GM06990 (cell line): ENCODE data around the gene ABCA7.
A peak's percentile ranks its signal among the peaks of the same experiment; 100 is the strongest.

Experiments
- DNase-seq: peaks from one replicate; pipeline ENCODE4 v3.0.0-alpha.2; 2011; ENCODE audit not compliant: insufficient read length; ENCODE audit errors: extremely low read depth
- H3K27me3 ChIP-seq: replicated peaks from 2 replicates; pipeline ENCODE4 v1.6.0; 2011; ENCODE audit warnings: low read length; ENCODE audit not compliant: control insufficient read depth, insufficient read depth
- H3K36me3 ChIP-seq: 2 replicates; pipeline ENCODE4 v1.5.1; 2011; ENCODE audit warnings: low read length; ENCODE audit not compliant: control insufficient read depth, insufficient read depth
- H3K4me3 ChIP-seq: replicated peaks from 2 replicates; pipeline ENCODE4 v1.5.1; 2011; ENCODE audit warnings: low read depth, mild to moderate bottlenecking, control low read depth, low read length
- TF ChIP-seq, protein P1 (sequence below): IDR thresholded peaks from 2 replicates; pipeline ENCODE4 v1.5.1; 2011; ENCODE audit warnings: low read length, control low read depth, mild to moderate bottlenecking, inconsistent platforms; ENCODE audit not compliant: insufficient read depth, poor library complexity, severe bottlenecking

The ABCA7 gene

DNA sequence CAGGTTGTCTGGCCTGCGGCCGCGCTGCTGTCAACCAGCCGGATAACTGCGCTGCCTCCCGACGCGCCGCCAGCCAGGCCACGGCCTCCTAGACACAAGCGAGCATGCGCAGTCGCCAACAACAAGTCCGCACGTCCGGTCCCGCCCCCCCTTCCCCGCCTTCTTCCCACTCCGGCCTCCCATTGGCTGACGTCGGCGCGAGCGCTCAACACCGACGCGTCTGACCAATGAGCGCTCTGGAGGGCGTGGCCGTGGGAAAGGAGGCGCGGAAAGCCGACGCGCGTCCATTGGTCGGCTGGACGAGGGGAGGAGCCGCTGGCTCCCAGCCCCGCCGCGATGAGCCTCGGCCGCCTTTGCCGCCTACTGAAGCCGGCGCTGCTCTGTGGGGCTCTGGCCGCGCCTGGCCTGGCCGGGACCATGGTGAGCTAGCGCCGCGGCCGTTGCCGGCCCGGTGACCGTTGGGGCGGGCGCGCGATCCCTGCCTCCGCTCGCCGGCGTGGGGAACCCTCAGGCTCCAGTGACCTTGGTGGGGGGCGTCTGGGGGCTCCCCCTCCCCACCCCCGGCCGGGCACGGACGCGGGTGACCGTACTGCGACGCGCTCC is 63.9 kb downstream of the ABCA7 start, which contains the start of gene GPX4:
GPX4 (plus strand) TSS at position 287 of the 603 bp plus-strand sequence; CDS start at position 337, 50 bp downstream.
- TF ChIP-seq, protein P1, sequence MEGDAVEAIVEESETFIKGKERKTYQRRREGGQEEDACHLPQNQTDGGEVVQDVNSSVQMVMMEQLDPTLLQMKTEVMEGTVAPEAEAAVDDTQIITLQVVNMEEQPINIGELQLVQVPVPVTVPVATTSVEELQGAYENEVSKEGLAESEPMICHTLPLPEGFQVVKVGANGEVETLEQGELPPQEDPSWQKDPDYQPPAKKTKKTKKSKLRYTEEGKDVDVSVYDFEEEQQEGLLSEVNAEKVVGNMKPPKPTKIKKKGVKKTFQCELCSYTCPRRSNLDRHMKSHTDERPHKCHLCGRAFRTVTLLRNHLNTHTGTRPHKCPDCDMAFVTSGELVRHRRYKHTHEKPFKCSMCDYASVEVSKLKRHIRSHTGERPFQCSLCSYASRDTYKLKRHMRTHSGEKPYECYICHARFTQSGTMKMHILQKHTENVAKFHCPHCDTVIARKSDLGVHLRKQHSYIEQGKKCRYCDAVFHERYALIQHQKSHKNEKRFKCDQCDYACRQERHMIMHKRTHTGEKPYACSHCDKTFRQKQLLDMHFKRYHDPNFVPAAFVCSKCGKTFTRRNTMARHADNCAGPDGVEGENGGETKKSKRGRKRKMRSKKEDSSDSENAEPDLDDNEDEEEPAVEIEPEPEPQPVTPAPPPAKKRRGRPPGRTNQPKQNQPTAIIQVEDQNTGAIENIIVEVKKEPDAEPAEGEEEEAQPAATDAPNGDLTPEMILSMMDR, result no peak
- H3K36me3 ChIP-seq, result peaks cover 16% of the 10 kb centered on the region
- H3K4me3 ChIP-seq, result peak within 1 kb of the TSS; percentile 79
- peak; percentile 100 for DNase-seq
- H3K27me3 ChIP-seq, result no peaks in the 10 kb centered on the region

DNA sequence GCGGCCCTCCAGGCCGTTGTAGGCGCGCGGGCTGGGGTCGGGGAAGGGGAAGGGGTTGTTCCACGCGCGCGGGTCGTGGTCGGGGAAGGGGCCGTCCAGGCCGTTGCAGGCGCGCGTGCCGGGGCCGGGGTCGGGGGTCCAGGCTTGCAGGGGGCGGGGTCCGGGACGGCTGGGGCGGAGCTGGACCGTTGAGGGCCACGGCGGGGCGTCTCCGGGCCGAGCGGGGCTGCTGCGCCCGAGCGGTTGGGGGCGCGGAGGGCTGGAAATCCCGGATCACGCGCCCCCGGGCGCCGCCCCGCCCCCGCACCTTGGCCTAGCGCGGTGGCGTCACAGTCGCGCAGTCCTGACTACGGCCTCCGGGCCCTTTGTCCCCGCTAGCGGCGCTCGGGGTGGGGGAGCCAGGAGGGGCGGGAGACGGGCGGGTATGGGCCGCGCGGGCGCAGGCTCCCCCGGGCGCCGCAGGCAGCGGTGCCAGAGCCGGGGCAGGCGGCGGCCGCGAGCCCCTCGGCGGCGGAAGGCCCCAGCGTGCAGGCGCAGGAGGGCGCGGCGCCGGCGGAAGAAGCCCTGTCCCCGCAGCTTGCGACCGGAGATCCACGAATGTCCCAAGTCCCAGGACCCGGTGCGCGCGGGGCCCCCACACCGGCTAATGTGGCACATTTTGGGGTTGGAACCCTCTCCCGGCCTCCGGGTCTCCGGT is 64.6 kb downstream of the ABCA7 start:
- Histone ChIP-seq H3K27me3 (no peaks in the 10 kb centered on the region), H3K36me3 (peaks cover 16% of the 10 kb centered on the region), H3K4me3 (peak overlapping the region; percentile 79)
- TF ChIP-seq, protein P1, result no peak
- DNase-seq, result peak; percentile 86

DNA sequence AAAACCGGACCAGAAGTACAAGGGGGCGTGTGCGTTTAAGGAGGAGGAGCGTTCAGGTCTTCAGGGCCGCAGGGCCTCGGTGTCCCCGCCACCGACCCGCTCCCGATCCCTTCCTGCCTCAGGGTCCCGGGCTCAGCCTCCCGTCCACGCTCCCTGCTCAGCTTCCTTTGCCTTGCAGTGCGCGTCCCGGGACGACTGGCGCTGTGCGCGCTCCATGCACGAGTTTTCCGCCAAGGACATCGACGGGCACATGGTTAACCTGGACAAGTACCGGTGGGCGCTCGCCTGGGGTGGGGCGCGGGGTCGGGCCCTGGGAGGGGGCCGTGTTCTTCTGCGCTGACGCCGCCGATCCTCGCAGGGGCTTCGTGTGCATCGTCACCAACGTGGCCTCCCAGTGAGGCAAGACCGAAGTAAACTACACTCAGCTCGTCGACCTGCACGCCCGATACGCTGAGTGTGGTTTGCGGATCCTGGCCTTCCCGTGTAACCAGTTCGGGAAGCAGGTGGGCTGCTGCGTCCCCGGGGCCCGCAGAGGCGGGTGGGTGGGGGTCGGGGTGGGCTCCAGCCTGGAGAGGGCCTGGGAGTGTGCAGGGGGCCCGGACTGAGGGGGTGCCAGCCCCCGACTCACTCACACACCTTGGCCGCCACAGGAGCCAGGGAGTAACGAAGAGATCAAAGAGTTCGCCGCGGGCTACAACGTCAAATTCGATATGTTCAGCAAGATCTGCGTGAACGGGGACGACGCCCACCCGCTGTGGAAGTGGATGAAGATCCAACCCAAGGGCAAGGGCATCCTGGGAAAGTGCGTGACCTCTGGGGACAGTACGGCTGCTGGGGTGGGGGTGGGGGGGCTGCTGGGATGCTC is 65.3 kb downstream of the ABCA7 start:
- DNase-seq, result peak; percentile 62
- TF ChIP-seq, protein P1, result no peak
- Histone ChIP-seq H3K4me3 (peak overlapping the region; percentile 79), H3K27me3 (no peaks in the 10 kb centered on the region), H3K36me3 (peaks cover 23% of the 10 kb centered on the region)

DNA sequence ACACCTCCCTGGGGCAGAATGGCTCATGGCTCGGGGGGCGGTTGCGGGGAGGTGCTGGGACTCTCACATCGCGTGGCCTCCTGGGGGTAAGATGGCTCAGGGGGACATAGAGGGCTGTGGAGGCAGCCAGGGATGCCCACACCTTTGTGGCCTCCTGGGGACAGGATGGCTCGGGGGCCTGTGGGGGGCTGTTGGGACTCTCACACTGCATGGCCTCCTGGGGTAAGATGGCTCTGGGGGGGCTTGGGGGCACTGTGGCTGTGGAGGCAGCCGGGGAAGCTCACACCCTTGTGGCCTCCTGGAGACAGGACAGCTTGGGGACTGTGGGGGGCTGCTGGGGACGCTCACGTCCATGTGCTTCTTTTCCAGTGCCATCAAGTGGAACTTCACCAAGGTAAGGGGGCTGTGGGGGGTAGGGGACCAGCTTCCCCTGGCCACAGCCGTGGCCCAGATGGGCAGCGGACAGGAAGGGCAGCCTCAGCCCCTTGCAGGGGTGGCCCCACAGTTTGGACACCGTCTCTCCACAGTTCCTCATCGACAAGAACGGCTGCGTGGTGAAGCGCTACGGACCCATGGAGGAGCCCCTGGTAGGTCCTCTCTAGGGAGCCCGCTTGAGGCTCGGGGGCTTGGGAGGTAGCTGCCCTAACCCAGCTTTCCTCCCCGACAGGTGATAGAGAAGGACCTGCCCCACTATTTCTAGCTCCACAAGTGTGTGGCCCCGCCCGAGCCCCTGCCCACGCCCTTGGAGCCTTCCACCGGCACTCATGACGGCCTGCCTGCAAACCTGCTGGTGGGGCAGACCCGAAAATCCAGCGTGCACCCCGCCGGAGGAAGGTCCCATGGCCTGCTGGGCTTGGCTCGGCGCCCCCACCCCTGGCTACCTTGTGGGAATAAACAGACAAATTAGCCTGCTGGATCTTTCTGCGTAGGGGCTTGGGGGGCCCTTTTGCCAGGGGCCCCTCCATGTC is 66.2 kb downstream of the ABCA7 start:
- DNase-seq, result no peak
- H3K27me3 ChIP-seq, result no peaks in the 10 kb centered on the region
- H3K36me3 ChIP-seq, result peaks cover 27% of the 10 kb centered on the region
- no peak overlapping the region for H3K4me3 ChIP-seq
- TF ChIP-seq, protein P1, result no peak
